ENCODE measurements around the gene SPRR2E. TPM values are rescaled to one million over a fixed set of nuclear protein-coding genes. Genes with fewer than 3 reads are reported as not detected.

Gene SPRR2E
- total RNA-seq, 1 donor, result not detected

- DNase-seq (ENCODE audit: low read depth), result no peak
- H3K4me3 ChIP-seq (ENCODE audit: low read depth, low read length), result no peak overlapping the region
- TF ChIP-seq CTCF (IDR thresholded peaks at IDR 0.05; ENCODE audit: insufficient read depth, low read depth, low read length), result no peak
These were observed 5.9 kb upstream of the SPRR2E start for GRCh38 chr1:153100245-153100644.

- DNase-seq (ENCODE audit: low read depth), result no peak
- H3K4me3 ChIP-seq (ENCODE audit: low read depth, low read length), result no peak overlapping the region
- TF ChIP-seq CTCF (IDR thresholded peaks at IDR 0.05; ENCODE audit: insufficient read depth, low read depth, low read length), result no peak
These were observed 5.2 kb upstream of the SPRR2E start for GRCh38 chr1:153099461-153100045.

GRCh38 chr1:153095764-153096163 is 1.4 kb upstream of the SPRR2E start:
- TF ChIP-seq CTCF (IDR thresholded peaks at IDR 0.05; ENCODE audit: insufficient read depth, low read depth, low read length), result no peak
- DNase-seq (ENCODE audit: low read depth), result no peak
- H3K4me3 ChIP-seq (ENCODE audit: low read depth, low read length), result no peak overlapping the region

GRCh38 chr1:153087652-153088051 is 6.7 kb downstream of the SPRR2E start:
- TF ChIP-seq CTCF (IDR thresholded peaks at IDR 0.05; ENCODE audit: insufficient read depth, low read depth, low read length), result no peak
- no peak overlapping the region for H3K4me3 ChIP-seq (ENCODE audit: low read depth, low read length)
- DNase-seq (ENCODE audit: low read depth), result no peak

GRCh38 chr1:153081736-153082135 is 12.6 kb downstream of the SPRR2E start:
- no peak for DNase-seq (ENCODE audit: low read depth)
- no peak for TF ChIP-seq CTCF (IDR thresholded peaks at IDR 0.05; ENCODE audit: insufficient read depth, low read depth, low read length)
- H3K4me3 ChIP-seq (ENCODE audit: low read depth, low read length), result no peak overlapping the region

GRCh38 chr1:153072806-153073726 is 21.3 kb downstream of the SPRR2E start:
- H3K4me3 ChIP-seq (ENCODE audit: low read depth, low read length), result no peak overlapping the region
- DNase-seq (ENCODE audit: low read depth), result no peak
- no peak for TF ChIP-seq CTCF (IDR thresholded peaks at IDR 0.05; ENCODE audit: insufficient read depth, low read depth, low read length)

Measured in fibroblast of villous mesenchyme (primary cell).